HEK293 (cell line): ENCODE results near the gene ZNF8.
A peak's percentile ranks its signal among the peaks of the same experiment; 100 is the strongest.

Experiments
- ATF2 ChIP-seq: fragments of 450-650 bp; formaldehyde crosslinking; IDR thresholded peaks from 2 replicates; pipeline ENCODE4 v1.5.1; 2016; ENCODE audit warnings: missing biosample characterization, missing genetic modification characterization, low read depth
- GLI4 ChIP-seq: fragments of 450-650 bp; formaldehyde crosslinking; IDR thresholded peaks from 2 replicates; pipeline ENCODE4 v1.5.1; 2016; ENCODE audit warnings: missing biosample characterization, missing genetic modification characterization
- OSR2 ChIP-seq: fragments of 450-650 bp; formaldehyde crosslinking; IDR thresholded peaks from 2 replicates; pipeline ENCODE4 v1.5.1; 2016; ENCODE audit warnings: missing biosample characterization, missing genetic modification characterization
- PRDM10 ChIP-seq: fragments of 450-650 bp; formaldehyde crosslinking; IDR thresholded peaks from 2 replicates; pipeline ENCODE4 v1.5.1; 2016; ENCODE audit warnings: missing biosample characterization, missing genetic modification characterization
- PRDM6 ChIP-seq: fragments of 450-650 bp; formaldehyde crosslinking; IDR thresholded peaks from 2 replicates; pipeline ENCODE4 v1.5.1; 2017; ENCODE audit warnings: missing biosample characterization, missing genetic modification characterization
- SP2 ChIP-seq: fragments of 450-650 bp; formaldehyde crosslinking; IDR thresholded peaks from 2 replicates; pipeline ENCODE4 v1.5.1; 2016; ENCODE audit warnings: missing biosample characterization, missing genetic modification characterization
- TSHZ1 ChIP-seq: fragments of 450-650 bp; formaldehyde crosslinking; IDR thresholded peaks from 2 replicates; pipeline ENCODE4 v1.5.1; 2016; ENCODE audit warnings: missing biosample characterization, missing genetic modification characterization, borderline replicate concordance
- ZBTB17 ChIP-seq: fragments of 450-650 bp; formaldehyde crosslinking; IDR thresholded peaks from 2 replicates; pipeline ENCODE4 v1.5.1; 2016; ENCODE audit warnings: missing biosample characterization, missing genetic modification characterization
- ZBTB6 ChIP-seq: fragments of 450-650 bp; formaldehyde crosslinking; IDR thresholded peaks from 2 replicates; pipeline ENCODE4 v1.5.1; 2017; ENCODE audit warnings: missing biosample characterization, missing genetic modification characterization
- ZBTB7A ChIP-seq: fragments of 450-650 bp; formaldehyde crosslinking; IDR thresholded peaks from 2 replicates; pipeline ENCODE4 v1.5.1; 2016; ENCODE audit warnings: low read depth, missing biosample characterization, missing genetic modification characterization
- ZFP41 ChIP-seq: fragments of 450-650 bp; formaldehyde crosslinking; IDR thresholded peaks from 2 replicates; pipeline ENCODE4 v1.5.1; 2016; ENCODE audit warnings: missing biosample characterization, missing genetic modification characterization, borderline replicate concordance
- ZIC2 ChIP-seq: fragments of 450-650 bp; formaldehyde crosslinking; IDR thresholded peaks from 2 replicates; pipeline ENCODE4 v1.5.1; 2016; ENCODE audit warnings: missing biosample characterization, missing genetic modification characterization
- ZNF114 ChIP-seq: fragments of 450-650 bp; formaldehyde crosslinking; IDR thresholded peaks from 2 replicates; pipeline ENCODE4 v1.5.0; 2017; ENCODE audit warnings: missing biosample characterization, missing genetic modification characterization
- ZNF140 ChIP-seq: fragments of 450-650 bp; formaldehyde crosslinking; IDR thresholded peaks from 2 replicates; pipeline ENCODE4 v1.5.1; 2016; ENCODE audit warnings: missing biosample characterization, missing genetic modification characterization
- ZNF155 ChIP-seq: fragments of 450-650 bp; formaldehyde crosslinking; IDR thresholded peaks from 2 replicates; pipeline ENCODE4 v1.5.1; 2016; ENCODE audit warnings: missing biosample characterization, missing genetic modification characterization
- ZNF169 ChIP-seq: fragments of 450-650 bp; formaldehyde crosslinking; IDR thresholded peaks from 2 replicates; pipeline ENCODE4 v1.5.1; 2016; ENCODE audit warnings: missing biosample characterization, missing genetic modification characterization
- ZNF184 ChIP-seq: fragments of 450-650 bp; IDR thresholded peaks from 2 replicates; pipeline ENCODE4 v1.5.1; 2018; ENCODE audit warnings: missing biosample characterization, mild to moderate bottlenecking, missing genetic modification characterization
- ZNF223 ChIP-seq: fragments of 450-650 bp; formaldehyde crosslinking; IDR thresholded peaks from 2 replicates; pipeline ENCODE4 v1.5.1; 2016; ENCODE audit warnings: missing biosample characterization, missing genetic modification characterization
- ZNF266 ChIP-seq: fragments of 450-650 bp; formaldehyde crosslinking; IDR thresholded peaks from 2 replicates; pipeline ENCODE4 v1.5.1; 2016; ENCODE audit warnings: missing biosample characterization, missing genetic modification characterization, low read depth
- ZNF280D ChIP-seq: fragments of 450-650 bp; formaldehyde crosslinking; IDR thresholded peaks from 2 replicates; pipeline ENCODE4 v1.5.1; 2016; ENCODE audit warnings: missing biosample characterization, missing genetic modification characterization
- ZNF292 ChIP-seq: fragments of 450-650 bp; formaldehyde crosslinking; IDR thresholded peaks from 2 replicates; pipeline ENCODE4 v1.5.1; 2016; ENCODE audit warnings: low read depth, missing biosample characterization, missing genetic modification characterization, borderline replicate concordance
- ZNF426 ChIP-seq: fragments of 450-650 bp; formaldehyde crosslinking; IDR thresholded peaks from 2 replicates; pipeline ENCODE4 v1.5.1; 2017; ENCODE audit warnings: missing biosample characterization, missing genetic modification characterization, mild to moderate bottlenecking, inconsistent platforms, moderate library complexity
- ZNF473 ChIP-seq: fragments of 450-650 bp; formaldehyde crosslinking; IDR thresholded peaks from 2 replicates; pipeline ENCODE4 v1.5.1; 2017; ENCODE audit warnings: missing biosample characterization, missing genetic modification characterization
- ZNF677 ChIP-seq: fragments of 450-650 bp; IDR thresholded peaks from 2 replicates; pipeline ENCODE4 v1.5.0; 2018; ENCODE audit warnings: missing biosample characterization, mild to moderate bottlenecking, missing genetic modification characterization, moderate library complexity
- ZSCAN4 ChIP-seq: fragments of 450-650 bp; formaldehyde crosslinking; IDR thresholded peaks from 2 replicates; pipeline ENCODE4 v1.5.1; 2017; ENCODE audit warnings: missing biosample characterization, missing genetic modification characterization

The ZNF8 gene

GRCh38 chr19:58278541-58279041, at the start of gene ZNF8 (continued):
- TF ChIP-seq PRDM10 (tag by site-specific recombination): peak; percentile 75
- no peak for TF ChIP-seq ZNF223
- no peak for TF ChIP-seq ZFP41
- no peak for TF ChIP-seq OSR2 (tag by site-specific recombination)
- no peak for TF ChIP-seq TSHZ1
- TF ChIP-seq ZNF292 (tag by site-specific recombination): no peak
- peak; percentile 83 for TF ChIP-seq ZBTB17 (tag by site-specific recombination)
- no peak for TF ChIP-seq ZNF155
- TF ChIP-seq GLI4 (tag by site-specific recombination): no peak
- no peak for TF ChIP-seq ZNF266 (tag by site-specific recombination)
- TF ChIP-seq ZNF677 (tag by site-specific recombination): no peak
- TF ChIP-seq ZBTB7A (tag by site-specific recombination): no peak
- no peak for TF ChIP-seq ZNF114 (tag by site-specific recombination)
- TF ChIP-seq ZNF169: no peak
- no peak for TF ChIP-seq ZNF280D (tag by site-specific recombination)
- peak; percentile 98 for TF ChIP-seq SP2 (tag by site-specific recombination)
- no peak for TF ChIP-seq ZNF473
- TF ChIP-seq ZSCAN4 (tag by site-specific recombination): peak; percentile 21; the same call in 1 of the 2 replicates
- no peak for TF ChIP-seq ZIC2 (tag by site-specific recombination)
- TF ChIP-seq ZBTB6 (tag by site-specific recombination): no peak
- no peak for TF ChIP-seq ZNF140 (tag by site-specific recombination)
- TF ChIP-seq ZNF426 (tag by site-specific recombination): no peak
- TF ChIP-seq ATF2 (tag by site-specific recombination): no peak
- TF ChIP-seq ZNF184 (tag by site-specific recombination): no peak
- no peak for TF ChIP-seq PRDM6 (tag by site-specific recombination)
